Measurements from ENCODE around the gene ARID1A.

ARID1A gene

GRCh38 chr1:26701266-26701994 is 5.6 kb downstream of the ARID1A start:
- peak overlapping the region; percentile 51; the same call in 1 of the 2 replicates for H3K27ac ChIP-seq
- TF ChIP-seq CTCF (conservative IDR thresholded peaks at IDR 0.05) (no peak), ZFX (IDR thresholded peaks at IDR 0.05) (no peak)

GRCh38 chr1:26701995-26702679 is 6.3 kb downstream of the ARID1A start:
- TF ChIP-seq ZFX (IDR thresholded peaks at IDR 0.05) = no peak
- TF ChIP-seq CTCF (conservative IDR thresholded peaks at IDR 0.05) = no peak
- peak overlapping the region; percentile 51; the same call in 1 of the 2 replicates for H3K27ac ChIP-seq

- no peak overlapping the region; the same call in 1 of the 2 replicates for H3K27ac ChIP-seq
- TF ChIP-seq CTCF (conservative IDR thresholded peaks at IDR 0.05) (no peak), ZFX (IDR thresholded peaks at IDR 0.05) (no peak)
Observed at GRCh38 chr1:26702680-26703038, 6.8 kb downstream of the ARID1A start.

GRCh38 chr1:26703478-26703877 is 7.7 kb downstream of the ARID1A start:
- H3K27ac ChIP-seq = no peak overlapping the region
- TF ChIP-seq ZFX (IDR thresholded peaks at IDR 0.05) (no peak), CTCF (conservative IDR thresholded peaks at IDR 0.05) (no peak)

GRCh38 chr1:26704629-26705028 is 8.8 kb downstream of the ARID1A start:
- peak overlapping the region; percentile 39 for H3K27ac ChIP-seq
- TF ChIP-seq CTCF (conservative IDR thresholded peaks at IDR 0.05) = no peak
- no peak for TF ChIP-seq ZFX (IDR thresholded peaks at IDR 0.05)

GRCh38 chr1:26705227-26705626 is 9.4 kb downstream of the ARID1A start:
- peak overlapping the region; percentile 39 for H3K27ac ChIP-seq

- peak overlapping the region; percentile 54; the same call in 1 of the 2 replicates for H3K27ac ChIP-seq
- TF ChIP-seq ZFX (IDR thresholded peaks at IDR 0.05) (no peak), CTCF (conservative IDR thresholded peaks at IDR 0.05) (no peak)
Observed at GRCh38 chr1:26705788-26706311, 10.0 kb downstream of the ARID1A start.

All from C4-2B (cell line).